Endometrial microvascular endothelial cells (primary cell): Measurements from ENCODE around the gene ANO8. TPM values are rescaled to one million over a fixed set of nuclear protein-coding genes. Genes with fewer than 3 reads are reported as not detected.
"Not testable (repeated sequence)": the region's sequence is repeated elsewhere in the genome, so short reads cannot be mapped to it uniquely, and the experiment has no call there.

Source experiments
- in situ Hi-C: cut with HindIII; loops from 2 replicates; pipeline ENCODE4 v1.10.0; 2017; ENCODE audit warnings: low sequenced_read_pairs, low pct_unique_long_range_greater_than_20kb; ENCODE audit errors: inconsistent ontology term
- total RNA-seq: library from RNA; depleted of rRNA; stranded (reverse); fragments of >200 nt; gene quantifications from one replicate; pipeline ENCODE4 v1.2.3, GENCODE V29; 2015; ENCODE audit errors: inconsistent ontology term

ANO8 gene, protein sequence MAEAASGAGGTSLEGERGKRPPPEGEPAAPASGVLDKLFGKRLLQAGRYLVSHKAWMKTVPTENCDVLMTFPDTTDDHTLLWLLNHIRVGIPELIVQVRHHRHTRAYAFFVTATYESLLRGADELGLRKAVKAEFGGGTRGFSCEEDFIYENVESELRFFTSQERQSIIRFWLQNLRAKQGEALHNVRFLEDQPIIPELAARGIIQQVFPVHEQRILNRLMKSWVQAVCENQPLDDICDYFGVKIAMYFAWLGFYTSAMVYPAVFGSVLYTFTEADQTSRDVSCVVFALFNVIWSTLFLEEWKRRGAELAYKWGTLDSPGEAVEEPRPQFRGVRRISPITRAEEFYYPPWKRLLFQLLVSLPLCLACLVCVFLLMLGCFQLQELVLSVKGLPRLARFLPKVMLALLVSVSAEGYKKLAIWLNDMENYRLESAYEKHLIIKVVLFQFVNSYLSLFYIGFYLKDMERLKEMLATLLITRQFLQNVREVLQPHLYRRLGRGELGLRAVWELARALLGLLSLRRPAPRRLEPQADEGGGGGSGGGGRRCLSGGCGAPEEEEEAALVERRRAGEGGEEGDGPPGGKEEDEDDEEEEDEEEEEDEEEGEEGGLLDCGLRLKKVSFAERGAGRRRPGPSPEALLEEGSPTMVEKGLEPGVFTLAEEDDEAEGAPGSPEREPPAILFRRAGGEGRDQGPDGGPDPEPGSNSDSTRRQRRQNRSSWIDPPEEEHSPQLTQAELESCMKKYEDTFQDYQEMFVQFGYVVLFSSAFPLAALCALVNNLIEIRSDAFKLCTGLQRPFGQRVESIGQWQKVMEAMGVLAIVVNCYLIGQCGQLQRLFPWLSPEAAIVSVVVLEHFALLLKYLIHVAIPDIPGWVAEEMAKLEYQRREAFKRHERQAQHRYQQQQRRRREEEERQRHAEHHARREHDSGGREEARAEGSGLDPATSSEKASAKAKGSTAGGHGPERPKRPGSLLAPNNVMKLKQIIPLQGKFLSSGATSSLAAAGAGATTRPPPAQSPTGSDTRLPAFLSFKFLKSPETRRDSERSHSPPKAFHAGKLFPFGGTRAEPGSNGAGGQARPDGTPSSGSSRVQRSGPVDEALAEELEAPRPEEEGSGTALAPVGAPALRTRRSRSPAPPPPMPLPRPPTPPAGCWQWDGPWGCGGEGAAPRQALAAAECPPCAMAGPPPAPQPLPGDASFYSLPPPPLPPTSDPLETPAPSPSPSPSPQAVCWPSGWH
- total RNA-seq, result 0.84 TPM

DNA sequence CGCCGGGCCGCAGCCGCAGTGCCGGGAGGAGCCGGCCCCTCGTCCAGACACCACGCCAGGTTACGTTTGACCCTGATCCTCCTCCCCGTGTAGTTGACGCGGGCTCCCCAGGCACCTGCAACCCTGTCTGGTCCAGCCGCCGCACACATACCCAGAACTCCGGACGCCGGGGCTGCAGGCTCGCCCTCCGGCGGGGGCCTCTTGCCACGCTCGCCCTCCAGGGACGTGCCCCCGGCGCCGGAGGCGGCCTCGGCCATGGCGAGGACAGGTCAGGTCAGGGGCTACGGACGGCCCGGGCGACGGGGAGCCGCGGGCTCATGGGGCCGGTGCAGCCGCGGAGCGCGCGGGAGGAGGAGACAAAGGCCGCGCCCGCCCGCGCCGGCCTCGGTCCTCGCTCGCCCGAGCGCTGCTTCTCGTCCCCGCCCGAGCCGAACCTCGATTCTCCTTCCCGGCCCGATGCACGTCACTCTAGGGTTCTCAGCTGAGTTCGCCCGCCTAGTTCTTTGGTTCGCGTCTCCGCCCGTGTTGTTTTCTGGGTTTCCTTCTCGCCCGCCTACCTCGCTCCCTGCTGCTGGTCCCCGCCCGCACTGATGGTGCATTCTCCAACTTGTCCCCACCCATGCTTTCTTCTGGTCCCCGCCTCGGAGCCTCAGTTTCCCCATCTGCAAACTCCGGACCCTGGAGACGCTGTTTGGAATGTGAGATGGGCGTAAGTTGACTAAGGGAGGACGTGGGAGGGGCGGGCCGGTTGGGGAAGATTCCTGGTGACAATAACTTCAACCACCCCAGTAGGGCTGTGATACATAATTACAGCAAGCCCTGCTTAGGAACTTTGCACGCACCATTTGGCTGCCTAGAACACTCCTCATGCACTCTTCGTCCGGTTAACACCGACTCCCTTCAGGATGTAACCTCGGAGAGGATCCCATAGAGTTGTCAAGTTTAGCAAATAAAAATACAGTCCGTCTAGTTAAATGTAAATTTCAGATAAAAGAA is at the start of gene ANO8:
ANO8 (minus strand) TSS at position 442 of the 996 bp plus-strand sequence; CDS start at position 257, 185 bp downstream.
- in situ Hi-C loops, result no loop called here

DNA sequence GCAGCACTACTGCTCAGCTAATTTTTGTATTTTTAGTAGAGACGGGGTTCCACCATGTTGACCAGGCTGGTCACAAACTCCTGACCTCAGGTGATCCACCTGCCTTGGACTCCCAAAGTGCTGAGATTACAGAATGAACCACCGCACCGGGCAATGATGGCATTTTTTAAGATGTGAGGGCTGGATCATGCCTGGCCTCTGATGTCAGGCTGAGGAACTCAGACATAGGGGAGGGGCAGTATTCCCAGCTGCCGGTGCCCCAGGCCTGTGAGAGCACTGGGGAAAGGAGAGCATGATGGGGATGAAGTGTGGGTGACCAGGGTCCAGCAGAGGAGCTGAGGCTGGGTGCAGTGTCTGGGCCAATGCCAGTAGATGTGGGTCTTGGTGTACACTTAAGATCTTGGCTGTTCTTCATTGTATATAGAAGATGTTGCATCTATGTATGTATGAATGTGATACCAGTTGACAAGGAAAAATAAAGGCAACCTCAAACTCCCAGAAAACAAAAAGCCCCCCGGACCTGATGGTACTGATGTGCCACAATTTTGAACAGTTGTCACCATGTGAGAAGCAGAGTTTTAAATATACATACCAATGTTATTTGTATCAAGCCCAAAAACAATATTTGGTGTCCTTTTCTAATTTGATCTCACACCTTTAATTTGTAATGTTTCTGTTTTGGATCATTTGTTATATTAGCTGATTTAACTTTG is 45.9 kb upstream of the ANO8 start:
- in situ Hi-C loops, result no loop called here

GRCh38 chr19:17379221-17379631 is 44.6 kb upstream of the ANO8 start:
- in situ Hi-C loops, result no loop called here

- in situ Hi-C loops, result no loop called here
These were observed 43.6 kb upstream of the ANO8 start for GRCh38 chr19:17378271-17378670.

- in situ Hi-C loops, result no loop called here
These were observed 42.4 kb upstream of the ANO8 start, which contains the start of gene PLVAP for GRCh38 chr19:17376935-17377600. Gene PLVAP (minus strand): TSS chr19:17377342. CDS start chr19:17377288, 54 bp downstream.

DNA sequence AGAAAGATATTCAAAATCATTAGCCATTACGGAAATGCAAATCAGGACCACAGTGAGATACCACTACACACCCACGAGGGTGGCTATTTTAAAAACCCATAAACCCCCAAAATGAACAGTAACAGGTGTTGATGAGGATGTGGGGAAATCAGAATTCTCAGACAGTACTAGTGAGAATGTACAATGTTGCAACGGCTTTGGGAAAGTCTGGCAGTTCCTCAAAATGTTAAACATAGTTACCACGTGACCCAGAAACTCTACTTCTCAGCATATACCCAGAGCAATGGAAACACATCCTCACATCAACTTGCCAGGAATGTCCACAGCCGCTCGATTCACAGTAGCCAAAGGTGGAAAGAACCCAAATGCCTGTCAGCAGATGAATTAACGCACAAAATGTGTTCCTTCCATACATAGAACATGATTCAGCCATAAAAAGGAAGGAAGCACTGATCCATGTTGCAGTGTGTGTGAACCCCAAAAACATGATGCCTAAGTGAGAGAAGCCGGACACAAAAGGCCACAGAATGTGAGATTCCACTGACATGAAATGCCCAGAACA is 35.5 kb upstream of the ANO8 start:
- in situ Hi-C loops, result no loop called here

GRCh38 chr19:17365361-17365760 is 30.7 kb upstream of the ANO8 start:
- in situ Hi-C loops, result no loop called here

DNA sequence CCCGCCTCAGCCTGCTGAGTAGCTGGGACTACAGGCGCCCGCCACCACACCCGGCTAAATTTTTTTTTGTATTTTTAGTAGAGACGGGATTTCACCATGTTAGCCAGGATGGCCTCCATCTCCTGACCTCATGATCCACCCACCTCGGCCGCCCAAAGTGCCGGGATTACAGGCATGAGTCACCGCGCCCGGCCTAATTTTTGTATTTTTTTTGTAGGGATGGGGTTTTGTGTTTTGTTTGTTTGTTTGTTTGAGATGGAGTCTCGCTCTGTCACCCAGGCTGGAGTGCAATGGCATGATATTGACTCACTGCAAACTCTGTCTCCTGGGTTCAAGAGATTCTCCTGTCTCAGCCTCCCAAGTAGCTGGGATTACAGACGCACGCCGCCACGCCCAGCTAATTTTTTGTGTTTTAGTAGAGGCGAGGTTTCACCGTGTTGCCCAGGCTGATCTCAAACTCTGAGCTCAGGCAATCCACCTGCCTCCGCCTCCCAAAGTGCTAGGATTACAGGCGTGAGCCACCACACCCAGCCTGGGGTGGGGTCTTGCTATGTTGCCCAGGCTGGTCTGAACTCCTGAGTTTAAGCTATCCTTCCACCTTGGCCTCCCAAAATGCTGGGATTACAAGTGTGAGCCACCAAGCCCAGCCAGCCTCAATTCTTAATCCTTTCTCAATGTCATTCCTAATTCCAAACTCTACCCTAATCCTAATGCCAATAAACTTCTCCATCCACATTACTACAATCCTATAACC is 29.4 kb upstream of the ANO8 start:
- in situ Hi-C loops, result not testable (repeated sequence)

DNA sequence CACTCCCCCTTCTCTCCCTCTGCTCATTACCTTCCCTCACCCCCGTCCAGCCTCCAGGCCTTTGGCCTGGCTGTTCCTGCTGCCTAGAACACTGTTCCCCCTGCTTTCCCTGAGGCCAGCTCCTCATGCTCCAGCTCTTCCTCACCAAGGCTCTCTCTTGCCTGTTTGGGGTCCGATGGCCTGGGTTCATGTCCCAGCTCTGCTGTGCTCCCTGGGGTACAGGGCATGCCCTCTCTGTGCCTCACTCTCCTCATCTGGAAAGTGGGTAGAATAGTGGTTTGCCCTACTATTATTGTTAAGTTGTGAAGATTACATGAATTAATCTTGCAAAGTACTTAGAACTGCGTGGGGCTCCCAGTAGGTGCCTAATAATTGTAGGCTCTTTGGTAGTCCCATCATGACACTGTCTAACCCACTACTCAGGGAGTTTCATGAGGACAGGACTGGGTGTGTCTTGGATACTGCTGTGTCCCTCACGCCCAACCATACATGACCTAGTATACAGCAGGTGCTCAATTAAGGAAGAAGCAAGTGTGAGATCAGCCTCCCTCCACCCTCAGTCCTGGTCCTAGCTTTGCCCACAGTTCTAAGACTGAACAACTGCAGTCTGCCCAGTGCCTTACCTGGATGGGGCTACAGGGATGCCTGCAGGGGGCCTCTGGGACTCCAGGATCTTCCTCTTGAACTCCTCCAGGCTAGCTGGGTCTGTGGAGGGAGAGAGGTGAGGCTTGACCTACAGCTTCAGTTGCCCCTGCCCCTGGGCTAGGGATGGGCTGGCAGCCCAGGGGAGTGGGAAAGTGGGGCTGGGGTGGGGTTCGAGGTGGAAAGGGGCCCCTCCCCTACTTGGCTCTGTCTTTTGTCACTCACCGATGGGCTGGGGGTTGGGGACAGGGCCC is 25.5 kb upstream of the ANO8 start:
- in situ Hi-C loops, result no loop called here

DNA sequence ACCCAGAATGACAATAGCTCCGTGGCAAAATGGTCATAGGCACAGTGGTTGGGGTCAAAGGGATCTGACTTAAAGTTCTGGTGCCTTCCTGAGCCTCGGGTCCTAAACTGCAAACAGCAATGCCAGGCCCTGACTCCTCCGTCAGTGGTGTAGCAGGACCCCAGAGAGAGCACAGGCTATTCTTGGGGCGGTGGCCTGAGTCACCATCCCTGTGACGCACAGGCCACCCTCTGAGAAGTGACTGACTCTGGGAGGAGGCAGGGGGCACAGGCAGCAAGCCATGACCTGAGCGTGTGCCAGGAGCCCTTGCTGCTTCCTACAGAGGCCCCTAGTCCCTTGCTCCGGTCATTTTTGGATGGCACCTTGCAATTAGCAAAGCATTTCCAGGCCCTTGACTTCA is 23.7 kb upstream of the ANO8 start:
- in situ Hi-C loops, result no loop called here

DNA sequence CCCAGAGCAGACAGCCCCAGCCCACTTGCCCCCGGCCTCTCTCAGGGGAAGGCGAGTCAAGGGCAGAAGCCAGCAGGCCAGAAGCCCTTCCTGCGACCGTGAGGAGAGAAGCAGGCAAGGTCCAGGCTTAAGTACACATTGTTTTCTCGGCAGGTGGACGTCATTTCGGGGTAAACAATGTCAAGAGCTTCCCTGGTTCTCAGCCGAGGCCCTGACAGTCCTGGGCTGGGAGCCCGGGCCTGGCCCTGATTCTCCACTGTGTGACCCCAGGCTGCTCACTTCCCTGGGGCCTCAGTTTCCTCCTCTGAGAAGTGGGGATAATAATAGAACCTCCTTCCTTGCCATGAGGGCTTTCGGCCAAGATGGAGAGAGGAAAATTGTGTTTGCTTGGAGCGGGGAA is 23.1 kb upstream of the ANO8 start:
- in situ Hi-C loops, result no loop called here

DNA sequence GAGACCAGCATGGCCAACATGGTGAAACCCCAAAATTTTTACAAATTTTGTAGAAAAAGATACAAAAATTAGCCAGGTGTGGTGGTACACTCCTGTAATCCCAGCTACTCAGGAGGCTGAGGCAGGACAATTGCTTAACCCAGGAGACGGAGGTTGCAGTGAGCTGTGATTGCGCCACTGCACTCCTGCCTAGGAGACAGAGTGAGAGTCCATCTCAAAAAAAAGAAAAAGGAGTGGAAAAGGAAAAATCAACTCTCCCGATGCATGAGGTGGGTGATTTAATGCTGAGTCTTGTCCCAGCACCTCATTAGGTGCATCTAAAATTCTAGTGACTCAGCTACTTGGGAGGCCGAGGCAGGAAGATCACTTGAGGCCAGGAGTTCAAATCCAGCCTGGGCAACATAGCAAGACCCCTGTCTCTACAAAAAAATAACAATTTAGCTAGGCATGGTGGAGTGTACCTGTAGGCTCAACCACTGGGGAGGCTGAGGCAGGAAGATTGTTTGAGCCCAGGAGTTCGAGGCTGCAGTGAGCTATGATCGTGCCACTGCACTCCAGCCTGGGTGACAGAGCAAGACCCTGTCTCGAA is 22.5 kb upstream of the ANO8 start:
- in situ Hi-C loops, result no loop called here

- in situ Hi-C loops, result no loop called here
These were observed 18.7 kb upstream of the ANO8 start for GRCh38 chr19:17353386-17353785.

GRCh38 chr19:17352608-17353280 is 18.1 kb upstream of the ANO8 start:
- in situ Hi-C loops, result no loop called here
